NCI-H2227 (cell line): ENCODE data around the gene CATSPERZ.
"Not testable (repeated sequence)": the region's sequence is repeated elsewhere in the genome, so short reads cannot be mapped to it uniquely, and the experiment has no call there.

ENCODE experiments used
- DNase-seq: peaks from one replicate; lab custom pipeline; 2025; ENCODE audit not compliant: unreplicated experiment; lab: John Stamatoyannopoulos, UW

The CATSPERZ gene

GRCh38 chr11:64303109-64304031 is 3.2 kb downstream of the CATSPERZ start:
- DNase-seq = no peak

GRCh38 chr11:64304032-64304315 is 3.8 kb downstream of the CATSPERZ start:
- no peak for DNase-seq

- DNase-seq = peak; percentile 92
These were observed 4.3 kb downstream of the CATSPERZ start for GRCh38 chr11:64304316-64305072.

- DNase-seq = peak; percentile 100
These were observed 5.0 kb downstream of the CATSPERZ start, which contains the start of gene ESRRA for GRCh38 chr11:64305075-64305690. TSS of gene ESRRA (plus strand) at chr11:64305524. CDS start at chr11:64307180, 1,656 bp downstream.

- peak; percentile 66 for DNase-seq
These were observed 5.8 kb downstream of the CATSPERZ start for GRCh38 chr11:64305691-64306562.

- DNase-seq = no peak
These were observed 6.4 kb downstream of the CATSPERZ start for GRCh38 chr11:64306563-64306875.

- peak; percentile 64 for DNase-seq
These were observed 6.9 kb downstream of the CATSPERZ start for GRCh38 chr11:64306876-64307622.

GRCh38 chr11:64307795-64308194 is 7.6 kb downstream of the CATSPERZ start:
- not testable (repeated sequence) for DNase-seq

- DNase-seq = no peak
These were observed 12.8 kb downstream of the CATSPERZ start for GRCh38 chr11:64312947-64313346.

- peak; percentile 26 for DNase-seq
These were observed 13.5 kb downstream of the CATSPERZ start for GRCh38 chr11:64313491-64314145.

GRCh38 chr11:64314146-64314804 is 14.1 kb downstream of the CATSPERZ start:
- DNase-seq = no peak

- no peak for DNase-seq
These were observed 14.8 kb downstream of the CATSPERZ start for GRCh38 chr11:64314805-64315561.

- DNase-seq = not testable (repeated sequence)
These were observed 15.7 kb downstream of the CATSPERZ start for GRCh38 chr11:64315667-64316526.

GRCh38 chr11:64316672-64317324 is 16.6 kb downstream of the CATSPERZ start:
- peak; percentile 59 for DNase-seq

- peak; percentile 98 for DNase-seq
These were observed 17.3 kb downstream of the CATSPERZ start, which contains the start of gene TRMT112 for GRCh38 chr11:64317325-64317960. TSS of gene TRMT112 (minus strand) at chr11:64317559. CDS start at chr11:64317526, 33 bp downstream.
